ENCODE data around the gene RBM12.

RBM12 gene

DNA sequence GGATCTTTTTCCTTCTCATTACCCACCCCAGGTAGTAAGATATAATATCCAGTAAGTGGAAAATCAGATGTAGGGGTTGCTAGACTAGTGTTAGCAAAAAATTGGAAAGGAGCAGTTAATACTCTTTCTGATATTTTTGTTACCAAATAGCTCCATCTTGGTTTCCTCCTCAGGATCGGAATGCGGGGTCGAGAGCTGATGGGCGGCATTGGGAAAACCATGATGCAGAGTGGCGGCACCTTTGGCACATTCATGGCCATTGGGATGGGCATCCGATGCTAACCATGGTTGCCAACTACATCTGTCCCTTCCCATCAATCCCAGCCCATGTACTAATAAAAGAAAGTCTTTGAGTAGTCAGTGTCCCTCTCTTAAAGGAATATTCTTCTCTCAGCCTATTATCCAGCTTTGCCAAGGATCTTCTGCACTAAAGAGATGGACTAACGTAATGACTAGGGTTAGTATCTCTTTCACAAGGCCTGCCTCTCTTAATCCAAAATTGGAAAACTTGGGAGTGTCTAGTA lies 36.0 kb upstream of the RBM12 start:
- Histone ChIP-seq H3K4me3 (ENCODE audit: low read depth, low read length) (peak overlapping the region; percentile 75), H3K9me3 (ENCODE audit: control insufficient read depth, insufficient read depth, low read depth, low read length) (no peaks in the 10 kb centered on the region), H3K4me1 (ENCODE audit: control insufficient read depth, insufficient read depth, low read length) (0 out of 2 replicates have a peak, but pooled peaks cover 4% of the 10 kb centered on the region), H3K36me3 (ENCODE audit: control insufficient read depth in 2 of 2, insufficient read depth in 1 of 2, low read length in 2 of 2) (peaks cover 15 to 61% of the 10 kb centered on the region in 2 experiments), H3K27ac (ENCODE audit: extremely low read depth, low read depth, low read length) (no peak overlapping the region)
- ChIA-PET CTCF (interaction anchor here (0.6 kb wide), 1 partner anchor 11 kb away, joined by 3 read pairs; no protein-coding TSS in a partner anchor), POLR2A (interaction anchor here (0.9 to 6.2 kb wide), 2 partner anchors 10 to 41 kb away, joined by 3 to 27 read pairs; partner anchors contain the start of gene RBM39)
- peak; percentile 21; the same call in 1 of the 2 replicates for TF ChIP-seq IKZF3 (tag by site-specific recombination; IDR thresholded peaks at IDR 0.05)
- TF ChIP-seq, protein P1, sequence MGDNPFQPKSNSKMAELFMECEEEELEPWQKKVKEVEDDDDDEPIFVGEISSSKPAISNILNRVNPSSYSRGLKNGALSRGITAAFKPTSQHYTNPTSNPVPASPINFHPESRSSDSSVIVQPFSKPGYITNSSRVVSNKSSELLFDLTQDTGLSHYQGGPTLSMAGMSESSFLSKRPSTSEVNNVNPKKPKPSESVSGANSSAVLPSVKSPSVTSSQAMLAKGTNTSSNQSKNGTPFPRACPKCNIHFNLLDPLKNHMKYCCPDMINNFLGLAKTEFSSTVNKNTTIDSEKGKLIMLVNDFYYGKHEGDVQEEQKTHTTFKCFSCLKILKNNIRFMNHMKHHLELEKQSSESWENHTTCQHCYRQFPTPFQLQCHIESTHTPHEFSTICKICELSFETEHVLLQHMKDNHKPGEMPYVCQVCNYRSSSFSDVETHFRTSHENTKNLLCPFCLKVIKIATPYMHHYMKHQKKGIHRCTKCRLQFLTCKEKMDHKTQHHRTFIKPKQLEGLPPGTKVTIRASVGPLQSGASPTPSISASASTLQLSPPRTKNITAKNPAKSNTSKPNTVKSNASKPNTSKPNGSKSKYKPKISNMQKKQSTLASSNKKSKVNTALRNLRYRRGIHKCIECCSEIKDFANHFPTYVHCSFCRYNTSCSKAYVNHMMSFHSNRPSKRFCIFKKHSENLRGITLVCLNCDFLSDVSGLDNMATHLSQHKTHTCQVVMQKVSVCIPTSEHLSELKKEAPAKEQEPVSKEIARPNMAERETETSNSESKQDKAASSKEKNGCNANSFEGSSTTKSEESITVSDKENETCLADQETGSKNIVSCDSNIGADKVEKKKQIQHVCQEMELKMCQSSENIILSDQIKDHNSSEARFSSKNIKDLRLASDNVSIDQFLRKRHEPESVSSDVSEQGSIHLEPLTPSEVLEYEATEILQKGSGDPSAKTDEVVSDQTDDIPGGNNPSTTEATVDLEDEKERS (tag by site-specific recombination; IDR thresholded peaks at IDR 0.05): no peak
- peak; percentile 30; the same call in 1 of the 2 replicates for TF ChIP-seq ZBTB17 (tag by site-specific recombination; IDR thresholded peaks at IDR 0.05)

DNA sequence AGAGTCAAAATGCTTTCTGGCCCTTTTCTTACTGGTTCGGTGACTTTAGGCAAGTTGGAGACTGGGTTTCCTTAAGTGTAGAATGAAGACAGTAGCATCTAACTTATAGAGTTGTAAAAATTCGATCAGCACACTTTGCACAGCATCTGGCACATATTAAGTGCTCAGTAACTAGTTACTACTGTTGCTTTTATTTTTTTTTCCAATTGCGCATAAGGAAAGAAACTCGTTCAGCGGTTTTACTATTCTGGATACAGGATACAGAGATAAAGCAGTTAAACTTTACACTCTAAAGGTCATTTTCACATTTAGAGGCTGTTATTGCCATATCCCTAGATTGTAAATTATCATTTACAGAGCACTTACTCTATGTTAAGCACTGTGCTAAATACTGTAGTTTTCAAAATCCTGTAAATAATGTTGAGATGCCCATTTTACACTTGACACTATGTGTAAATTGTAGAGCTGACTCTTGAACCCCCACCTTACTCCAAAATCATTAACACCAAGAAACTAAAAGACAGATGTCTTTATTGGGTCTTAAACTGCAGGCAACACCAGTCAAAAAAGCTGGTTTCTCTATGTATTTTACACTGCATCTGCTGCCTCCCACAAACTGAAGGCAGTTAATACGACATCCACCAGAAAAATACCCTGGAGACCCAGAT lies 35.4 kb upstream of the RBM12 start:
- ChIA-PET CTCF (interaction anchor here (0.6 kb wide), 1 partner anchor 11 kb away, joined by 3 read pairs; no protein-coding TSS in a partner anchor), POLR2A (interaction anchor here (1.3 to 6.2 kb wide), 2 partner anchors 8 to 42 kb away, joined by 5 to 27 read pairs; partner anchors contain the start of gene RBM39)
- peak overlapping the region; percentile 75 for H3K4me3 ChIP-seq (ENCODE audit: low read depth, low read length)
- peak overlapping the region; percentile 90 for H3K27ac ChIP-seq (ENCODE audit: extremely low read depth, low read depth, low read length)
- 0 out of 2 replicates have a peak, but pooled peaks cover 4% of the 10 kb centered on the region for H3K4me1 ChIP-seq (ENCODE audit: control insufficient read depth, insufficient read depth, low read length)
- no peaks in the 10 kb centered on the region for H3K9me3 ChIP-seq (ENCODE audit: control insufficient read depth, insufficient read depth, low read depth, low read length)
- peaks cover 11 to 60% of the 10 kb centered on the region in 2 experiments for H3K36me3 ChIP-seq (ENCODE audit: control insufficient read depth in 2 of 2, insufficient read depth in 1 of 2, low read length in 2 of 2)
- TF ChIP-seq ZNF670 (tag by site-specific recombination; IDR thresholded peaks at IDR 0.05; ENCODE audit: low read depth): no peak
- TF ChIP-seq ZBTB21 (tag by site-specific recombination; IDR thresholded peaks at IDR 0.05): no peak
- TF ChIP-seq, protein P2, sequence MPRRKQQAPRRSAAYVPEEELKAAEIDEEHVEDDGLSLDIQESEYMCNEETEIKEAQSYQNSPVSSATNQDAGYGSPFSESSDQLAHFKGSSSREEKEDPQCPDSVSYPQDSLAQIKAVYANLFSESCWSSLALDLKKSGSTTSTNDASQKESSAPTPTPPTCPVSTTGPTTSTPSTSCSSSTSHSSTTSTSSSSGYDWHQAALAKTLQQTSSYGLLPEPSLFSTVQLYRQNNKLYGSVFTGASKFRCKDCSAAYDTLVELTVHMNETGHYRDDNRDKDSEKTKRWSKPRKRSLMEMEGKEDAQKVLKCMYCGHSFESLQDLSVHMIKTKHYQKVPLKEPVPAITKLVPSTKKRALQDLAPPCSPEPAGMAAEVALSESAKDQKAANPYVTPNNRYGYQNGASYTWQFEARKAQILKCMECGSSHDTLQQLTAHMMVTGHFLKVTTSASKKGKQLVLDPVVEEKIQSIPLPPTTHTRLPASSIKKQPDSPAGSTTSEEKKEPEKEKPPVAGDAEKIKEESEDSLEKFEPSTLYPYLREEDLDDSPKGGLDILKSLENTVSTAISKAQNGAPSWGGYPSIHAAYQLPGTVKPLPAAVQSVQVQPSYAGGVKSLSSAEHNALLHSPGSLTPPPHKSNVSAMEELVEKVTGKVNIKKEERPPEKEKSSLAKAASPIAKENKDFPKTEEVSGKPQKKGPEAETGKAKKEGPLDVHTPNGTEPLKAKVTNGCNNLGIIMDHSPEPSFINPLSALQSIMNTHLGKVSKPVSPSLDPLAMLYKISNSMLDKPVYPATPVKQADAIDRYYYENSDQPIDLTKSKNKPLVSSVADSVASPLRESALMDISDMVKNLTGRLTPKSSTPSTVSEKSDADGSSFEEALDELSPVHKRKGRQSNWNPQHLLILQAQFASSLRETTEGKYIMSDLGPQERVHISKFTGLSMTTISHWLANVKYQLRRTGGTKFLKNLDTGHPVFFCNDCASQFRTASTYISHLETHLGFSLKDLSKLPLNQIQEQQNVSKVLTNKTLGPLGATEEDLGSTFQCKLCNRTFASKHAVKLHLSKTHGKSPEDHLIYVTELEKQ (tag by site-specific recombination; IDR thresholded peaks at IDR 0.05; ENCODE audit: borderline replicate concordance): no peak
- no peak for TF ChIP-seq HOXD13 (CRISPR knock-in tag; IDR thresholded peaks at IDR 0.05; ENCODE audit: borderline replicate concordance)
- no peak for TF ChIP-seq KLF9 (tag by site-specific recombination; IDR thresholded peaks at IDR 0.05; ENCODE audit: low read depth)
- TF ChIP-seq BCL11B (tag by site-specific recombination; IDR thresholded peaks at IDR 0.05; ENCODE audit: low read depth): no peak
- TF ChIP-seq ZNF121 (tag by site-specific recombination; IDR thresholded peaks at IDR 0.05): no peak
- TF ChIP-seq SP3 (tag by site-specific recombination; IDR thresholded peaks at IDR 0.05): no peak
- TF ChIP-seq ZNF112 (tag by site-specific recombination; IDR thresholded peaks at IDR 0.05): no peak
- no peak for TF ChIP-seq ZNF416 (tag by site-specific recombination; IDR thresholded peaks at IDR 0.05)
- TF ChIP-seq SCRT2 (tag by site-specific recombination; IDR thresholded peaks at IDR 0.05): no peak; the same call in 1 of the 2 replicates
- TF ChIP-seq ZNF664 (tag by site-specific recombination; IDR thresholded peaks at IDR 0.05): peak; percentile 85
- TF ChIP-seq ZNF549 (tag by site-specific recombination; IDR thresholded peaks at IDR 0.05): no peak
- TF ChIP-seq, protein P3, sequence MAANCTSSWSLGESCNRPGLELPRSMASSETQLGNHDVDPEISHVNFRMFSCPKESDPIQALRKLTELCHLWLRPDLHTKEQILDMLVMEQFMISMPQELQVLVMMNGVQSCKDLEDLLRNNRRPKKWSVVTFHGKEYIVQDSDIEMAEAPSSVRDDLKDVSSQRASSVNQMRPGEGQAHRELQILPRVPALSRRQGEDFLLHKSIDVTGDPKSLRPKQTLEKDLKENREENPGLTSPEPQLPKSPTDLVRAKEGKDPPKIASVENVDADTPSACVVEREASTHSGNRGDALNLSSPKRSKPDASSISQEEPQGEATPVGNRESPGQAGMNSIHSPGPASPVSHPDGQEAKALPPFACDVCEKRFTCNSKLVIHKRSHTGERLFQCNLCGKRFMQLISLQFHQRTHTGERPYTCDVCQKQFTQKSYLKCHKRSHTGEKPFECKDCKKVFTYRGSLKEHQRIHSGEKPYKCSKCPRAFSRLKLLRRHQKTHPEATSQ (tag by site-specific recombination; IDR thresholded peaks at IDR 0.05): no peak
- TF ChIP-seq ZNF626 (tag by site-specific recombination; IDR thresholded peaks at IDR 0.05): no peak
- no peak for TF ChIP-seq ZNF37A (tag by site-specific recombination; IDR thresholded peaks at IDR 0.05)
- TF ChIP-seq OSR2 (tag by site-specific recombination; IDR thresholded peaks at IDR 0.05): peak; percentile 45; the same call in 1 of the 2 replicates
- no peak for TF ChIP-seq GLIS1 (tag by site-specific recombination; IDR thresholded peaks at IDR 0.05)
- peak; percentile 10; the same call in 1 of the 2 replicates for TF ChIP-seq ZSCAN30 (tag by site-specific recombination; IDR thresholded peaks at IDR 0.05)
- no peak for TF ChIP-seq ZNF114 (tag by site-specific recombination; IDR thresholded peaks at IDR 0.05)
- no peak for TF ChIP-seq ZNF530 (tag by site-specific recombination; IDR thresholded peaks at IDR 0.05; ENCODE audit: low read depth)
- TF ChIP-seq ZBTB17 (tag by site-specific recombination; IDR thresholded peaks at IDR 0.05): no peak
- TF ChIP-seq MZF1 (tag by site-specific recombination; IDR thresholded peaks at IDR 0.05; ENCODE audit: borderline replicate concordance): no peak
- no peak for TF ChIP-seq ZNF324 (tag by site-specific recombination; IDR thresholded peaks at IDR 0.05)
- TF ChIP-seq FEZF1 (tag by site-specific recombination; IDR thresholded peaks at IDR 0.05): no peak

Measured in HEK293 (cell line).